Peyer's patch (tissue), 4 donors: ENCODE data around the gene TMX1. TPM values are rescaled to one million over a fixed set of nuclear protein-coding genes. Genes with fewer than 3 reads are reported as not detected.

Experiments
- DNase-seq, 3 donors: peaks; one replicate each; pipeline ENCODE4 v3.0.0-alpha.2; 2017 to 2019
- H3K27ac ChIP-seq, 4 donors: fragments of 200-600 bp; sonication (generic); one replicate each; pipeline ENCODE4 v1.5.1; 2016 to 2019
- H3K27me3 ChIP-seq, 2 donors: fragments of 200-600 bp; sonication (generic); one replicate each; pipeline ENCODE4 v1.5.1; 2019
- H3K36me3 ChIP-seq, 3 donors: fragments of 200-600 bp; sonication (generic); one replicate each; pipeline ENCODE4 v1.5.1; 2016 to 2019
- H3K4me1 ChIP-seq, 4 donors: fragments of 200-600 bp; sonication (generic); one replicate each; pipeline ENCODE4 v1.5.1; 2016 to 2019
- H3K4me3 ChIP-seq, 4 donors: fragments of 200-600 bp; sonication (generic); 1 replicate in 3 of 4; 2 replicates in 1 of 4; pipeline ENCODE4 v1.5.1; 2016 to 2019; ENCODE audit warnings: mild to moderate bottlenecking in 1 of 4
- H3K9me3 ChIP-seq, 4 donors: fragments of 200-600 bp; sonication (generic); one replicate each; pipeline ENCODE4 v1.5.1; 2016 to 2019; ENCODE audit warnings: mild to moderate bottlenecking in 1 of 4
- POLR2A ChIP-seq, 2 donors: fragments of 450-650 bp; IDR thresholded peaks; one replicate each; pipeline ENCODE4 v1.5.1; 2017; ENCODE audit warnings: antibody characterized with exemption in 2 of 2, mild to moderate bottlenecking in 2 of 2, moderate library complexity in 2 of 2
- small RNA-seq, 2 donors: library from RNA; depleted of rRNA; stranded (forward); fragments of <200 nt; gene quantifications; one replicate each; pipeline ENCODE3, GENCODE V24; 2016
- total RNA-seq, 4 donors: library from RNA; depleted of rRNA; stranded (reverse); fragments of >200 nt; gene quantifications; one replicate each; pipeline ENCODE4 v1.1.0, GENCODE V29; 2016
- TF ChIP-seq, protein P1 (sequence below), 6 experiments: fragments of 450-650 bp in 4 of 6; fragments of 200-600 bp in 2 of 6; sonication (generic) in 1 of 6; IDR thresholded peaks; one replicate each; pipeline ENCODE4 v1.5.1; 2017 to 2019; ENCODE audit warnings: antibody characterized with exemption in 6 of 6, mild to moderate bottlenecking in 3 of 6, moderate library complexity in 1 of 6

The TMX1 gene
- total RNA-seq, 4 donors from 2014 or later = 7.4 to 21.3 (median 16.1) TPM

DNA sequence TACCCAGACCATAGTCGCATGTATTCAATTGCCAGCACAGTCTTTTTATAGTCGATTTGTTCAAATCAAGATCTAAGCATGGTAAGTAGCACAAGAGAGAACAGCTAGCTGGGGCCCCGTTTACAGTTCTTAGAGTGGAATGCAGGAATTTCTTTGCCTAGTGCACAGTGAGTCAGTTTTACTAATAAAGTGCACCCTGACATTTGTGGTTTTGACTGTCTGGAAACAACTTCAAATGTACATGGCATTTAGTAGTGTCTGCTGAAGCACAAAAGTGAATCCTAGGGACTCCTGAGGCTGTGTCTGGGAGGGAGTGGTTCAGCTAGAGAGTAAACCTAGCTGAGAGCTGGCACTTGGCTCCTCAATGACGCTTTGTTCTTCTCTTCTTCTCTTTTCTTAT lies 64.9 kb downstream of the TMX1 start:
- no peaks in the 10 kb centered on the region for H3K27me3 ChIP-seq
- H3K9me3 ChIP-seq = no peaks in the 10 kb centered on the region
- H3K4me1 ChIP-seq = no peaks in the 10 kb centered on the region
- TF ChIP-seq, protein P1, sequence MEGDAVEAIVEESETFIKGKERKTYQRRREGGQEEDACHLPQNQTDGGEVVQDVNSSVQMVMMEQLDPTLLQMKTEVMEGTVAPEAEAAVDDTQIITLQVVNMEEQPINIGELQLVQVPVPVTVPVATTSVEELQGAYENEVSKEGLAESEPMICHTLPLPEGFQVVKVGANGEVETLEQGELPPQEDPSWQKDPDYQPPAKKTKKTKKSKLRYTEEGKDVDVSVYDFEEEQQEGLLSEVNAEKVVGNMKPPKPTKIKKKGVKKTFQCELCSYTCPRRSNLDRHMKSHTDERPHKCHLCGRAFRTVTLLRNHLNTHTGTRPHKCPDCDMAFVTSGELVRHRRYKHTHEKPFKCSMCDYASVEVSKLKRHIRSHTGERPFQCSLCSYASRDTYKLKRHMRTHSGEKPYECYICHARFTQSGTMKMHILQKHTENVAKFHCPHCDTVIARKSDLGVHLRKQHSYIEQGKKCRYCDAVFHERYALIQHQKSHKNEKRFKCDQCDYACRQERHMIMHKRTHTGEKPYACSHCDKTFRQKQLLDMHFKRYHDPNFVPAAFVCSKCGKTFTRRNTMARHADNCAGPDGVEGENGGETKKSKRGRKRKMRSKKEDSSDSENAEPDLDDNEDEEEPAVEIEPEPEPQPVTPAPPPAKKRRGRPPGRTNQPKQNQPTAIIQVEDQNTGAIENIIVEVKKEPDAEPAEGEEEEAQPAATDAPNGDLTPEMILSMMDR (IDR thresholded peaks at IDR 0.05) = no peak
- no peak for TF ChIP-seq POLR2A (IDR thresholded peaks at IDR 0.05)
- H3K27ac ChIP-seq = no peak overlapping the region
- H3K36me3 ChIP-seq = no peaks in the 10 kb centered on the region
- H3K4me3 ChIP-seq = no peak overlapping the region
- DNase-seq = no peak

DNA sequence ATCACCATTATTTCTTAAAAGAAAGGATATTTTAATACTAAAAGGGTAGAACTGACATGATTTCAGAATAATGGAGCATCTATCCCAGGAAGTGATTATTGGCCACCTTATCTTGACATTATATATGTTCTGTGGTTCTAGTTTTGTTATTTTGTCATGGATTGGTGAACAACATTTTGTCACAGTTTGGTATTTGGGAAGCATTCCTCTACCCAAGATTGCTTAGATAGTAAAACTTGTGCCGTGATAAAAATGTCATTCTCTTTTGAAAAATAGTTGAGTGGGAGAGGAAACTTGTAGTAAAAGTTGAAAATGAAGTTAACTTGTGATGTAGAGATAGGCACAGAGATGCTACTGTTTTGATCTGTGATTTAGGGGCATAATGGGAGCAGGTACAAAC lies 65.7 kb downstream of the TMX1 start:
- Histone ChIP-seq H3K9me3 (no peaks in the 10 kb centered on the region), H3K27me3 (no peaks in the 10 kb centered on the region), H3K4me1 (no peaks in the 10 kb centered on the region), H3K4me3 (no peak overlapping the region), H3K27ac (no peak overlapping the region), H3K36me3 (no peaks in the 10 kb centered on the region)
- no peak for DNase-seq
- no peak for TF ChIP-seq POLR2A (IDR thresholded peaks at IDR 0.05)
- TF ChIP-seq, protein P1 (IDR thresholded peaks at IDR 0.05) = no peak

Small RNA genes lying within 50 kb of the gene (small RNA-seq; reads per million reads assigned to genes)
- gene RF00019 (0 reads per million in 2 donors), gene RF00156 (0 reads per million in 2 donors)

Other genes starting within 250 kb of the TMX1 start
- 1 to 10 TPM in 2 of 4 donors, under 1 TPM in 2; 0.35 to 5.0 (median 2.2) TPM for gene TRIM9, start 145.1 kb upstream of the TMX1 start, total RNA-seq